SK-N-MC (cell line): Measurements from ENCODE around the gene KAZN.

ENCODE experiments used
- EZH2 ChIP-seq: fragments of 200-600 bp; sonication (generic); IDR thresholded peaks from one replicate; pipeline ENCODE4 v1.6.1; 2017; ENCODE audit warnings: antibody characterized with exemption
- POLR2AphosphoS5 ChIP-seq: IDR thresholded peaks from 2 replicates; pipeline ENCODE4 v1.6.1; 2012; ENCODE audit warnings: mild to moderate bottlenecking, low read depth, low read length, borderline replicate concordance

DNA sequence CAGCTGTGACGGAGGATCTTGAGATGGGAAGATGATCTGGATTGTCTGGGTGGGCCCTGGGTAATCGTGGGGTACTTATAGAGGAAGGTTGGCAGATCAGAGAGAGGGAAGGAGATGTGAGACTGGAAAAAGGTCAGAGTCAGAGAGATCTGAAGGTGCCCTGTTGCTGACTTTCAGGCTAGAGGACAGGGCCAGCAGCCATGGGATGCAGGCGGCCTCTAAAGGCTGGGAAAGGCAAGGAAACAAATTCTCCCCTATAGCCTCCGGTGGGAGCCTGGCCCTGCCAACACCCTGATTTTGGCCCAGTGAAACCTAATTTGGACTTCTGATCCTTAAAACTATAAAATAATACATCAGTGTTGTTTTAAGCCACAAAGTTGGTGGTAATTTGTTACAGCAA is 401.5 kb downstream of the KAZN start:
- no peak for TF ChIP-seq POLR2AphosphoS5
- no peak for TF ChIP-seq EZH2
